ENCODE results near the gene MRPS7. TPM values are rescaled to one million over a fixed set of nuclear protein-coding genes. Genes with fewer than 3 reads are reported as not detected.

MRPS7 gene
- total and polyA plus RNA-seq, 2 of the 8 experiments (the other 6 are each of a cell fraction or from before 2014, with no cell fraction given): 63.4 to 79.4 TPM

DNA sequence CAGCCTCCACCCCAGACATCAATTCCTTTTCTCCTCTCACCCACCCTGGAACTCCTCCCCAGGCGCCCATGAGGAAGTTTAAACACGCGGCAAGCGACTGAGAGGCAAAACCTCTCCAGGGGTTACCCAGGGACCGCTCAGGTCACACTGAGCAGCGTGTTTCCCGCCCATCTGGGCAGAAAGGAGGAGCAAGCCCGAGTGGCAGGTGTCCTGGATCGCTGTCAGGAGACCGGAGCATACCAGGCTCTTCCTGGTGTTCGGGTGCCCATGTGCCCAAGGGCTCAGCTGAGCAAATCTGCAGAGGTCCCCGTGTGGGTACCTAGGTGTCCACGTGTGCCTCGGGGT lies 27.1 kb downstream of the MRPS7 start (continued):
- TF ChIP-seq, protein P1, sequence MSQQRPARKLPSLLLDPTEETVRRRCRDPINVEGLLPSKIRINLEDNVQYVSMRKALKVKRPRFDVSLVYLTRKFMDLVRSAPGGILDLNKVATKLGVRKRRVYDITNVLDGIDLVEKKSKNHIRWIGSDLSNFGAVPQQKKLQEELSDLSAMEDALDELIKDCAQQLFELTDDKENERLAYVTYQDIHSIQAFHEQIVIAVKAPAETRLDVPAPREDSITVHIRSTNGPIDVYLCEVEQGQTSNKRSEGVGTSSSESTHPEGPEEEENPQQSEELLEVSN (IDR thresholded peaks at IDR 0.05): peak; percentile 67
- TF ChIP-seq SP4 (IDR thresholded peaks at IDR 0.05; ENCODE audit: low read length) (0 out of 2 replicates have a peak, but pooled peaks have one; percentile 4), SP1 (IDR thresholded peaks at IDR 0.05; ENCODE audit: low read depth, low read length) (no peak), CREB1 (IDR thresholded peaks at IDR 0.05) (no peak), KDM5A (IDR thresholded peaks at IDR 0.05; ENCODE audit: low read length) (no peak), RBBP5 (IDR thresholded peaks at IDR 0.05; ENCODE audit: borderline replicate concordance, low read depth, low read length) (no peak), JUN (IDR thresholded peaks at IDR 0.05; ENCODE audit: low read depth, low read length) (no peak), HDAC6 (IDR thresholded peaks at IDR 0.05; ENCODE audit: low read depth, low read length) (no peak), SRF (IDR thresholded peaks at IDR 0.05; ENCODE audit: low read depth, low read length) (no peak), POLR2AphosphoS5 (IDR thresholded peaks at IDR 0.05; ENCODE audit: low read depth, low read length) (no peak), SIN3A (conservative IDR thresholded peaks at IDR 0.05 in 1 of 2, IDR thresholded peaks at IDR 0.05 in 1 of 2; ENCODE audit: low read depth in 1 of 2, low read length in 2 of 2) (peak; percentile 77 to 92; a peak in 2 of 4 replicates), TBP (IDR thresholded peaks at IDR 0.05; ENCODE audit: low read depth, low read length) (no peak), CBX5 (IDR thresholded peaks at IDR 0.05; ENCODE audit: low read depth, low read length) (no peak), USF2 (IDR thresholded peaks at IDR 0.05; ENCODE audit: low read length) (no peak), KDM4A (IDR thresholded peaks at IDR 0.05; ENCODE audit: low read depth, low read length, severe bottlenecking) (no peak), TCF12 (IDR thresholded peaks at IDR 0.05; ENCODE audit: low read depth, low read length) (no peak), NANOG (IDR thresholded peaks at IDR 0.05; ENCODE audit: insufficient read depth, low read depth, low read length, poor library complexity, severe bottlenecking) (peak; percentile 85), EZH2 (IDR thresholded peaks at IDR 0.05; ENCODE audit: low read depth, low read length, severe bottlenecking) (no peak), POU5F1 (IDR thresholded peaks at IDR 0.05; ENCODE audit: low read depth, low read length) (no peak), CTBP2 (IDR thresholded peaks at IDR 0.05; ENCODE audit: borderline replicate concordance, insufficient read depth, insufficient read length, low read length) (peak; percentile 92)
